GM19240 (cell line): ENCODE measurements around the gene GDF15.

Source experiments
- DNase-seq: peaks from one replicate; pipeline ENCODE4 v3.0.0; 2011; ENCODE audit warnings: low spot score; ENCODE audit not compliant: insufficient read length

Gene GDF15

GRCh38 chr19:18418483-18419194 lies 32.7 kb downstream of the GDF15 start:
- no peak for DNase-seq

GRCh38 chr19:18419195-18419698 lies 33.3 kb downstream of the GDF15 start, which contains the start of gene SSBP4:
TSS of gene SSBP4 (plus strand) at chr19:18419398. CDS start at chr19:18419649, 251 bp downstream.
- DNase-seq = no peak

DNA sequence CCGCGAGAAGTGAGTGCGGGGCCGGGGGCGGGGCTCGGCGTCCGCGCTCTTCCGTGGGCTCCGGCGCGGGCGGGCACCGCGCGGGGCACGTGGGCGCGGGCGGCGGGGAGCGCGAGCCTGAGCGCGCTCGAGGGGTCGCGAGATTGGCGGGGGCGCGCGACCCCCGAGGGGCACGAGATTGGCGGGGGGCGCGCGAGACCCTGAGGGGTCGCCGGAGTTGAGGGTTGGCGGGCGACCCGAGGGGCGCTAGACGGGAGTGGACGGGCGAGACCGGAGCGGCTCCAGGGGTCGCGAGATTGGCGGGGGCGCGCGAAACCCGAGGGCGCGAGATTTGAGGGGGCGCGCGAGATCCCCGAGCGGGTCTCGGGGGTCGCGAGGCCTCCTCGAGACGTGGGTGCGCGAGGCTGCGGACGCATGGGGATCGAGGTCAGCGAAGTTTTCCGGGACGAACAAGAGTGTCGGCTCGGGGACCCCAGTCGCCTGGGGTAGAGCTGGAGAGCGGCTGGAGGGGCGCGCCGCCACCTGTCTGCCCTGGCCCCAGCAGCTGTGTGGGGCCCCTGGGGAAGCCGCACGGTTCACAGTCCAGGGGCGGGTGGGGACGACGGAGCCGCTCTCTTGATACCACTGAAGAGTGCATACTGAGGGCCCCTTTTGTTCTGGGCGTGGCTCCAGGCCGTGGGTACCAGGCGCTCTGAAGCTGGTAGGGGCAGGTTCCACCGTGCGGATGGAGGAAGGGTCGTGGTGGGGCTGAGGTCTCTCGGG lies 33.9 kb downstream of the GDF15 start:
- no peak for DNase-seq

- no peak for DNase-seq
Observed at GRCh38 chr19:18420930-18421329, 35.0 kb downstream of the GDF15 start.

- DNase-seq = no peak
Observed at GRCh38 chr19:18421371-18421959, 35.5 kb downstream of the GDF15 start.

DNA sequence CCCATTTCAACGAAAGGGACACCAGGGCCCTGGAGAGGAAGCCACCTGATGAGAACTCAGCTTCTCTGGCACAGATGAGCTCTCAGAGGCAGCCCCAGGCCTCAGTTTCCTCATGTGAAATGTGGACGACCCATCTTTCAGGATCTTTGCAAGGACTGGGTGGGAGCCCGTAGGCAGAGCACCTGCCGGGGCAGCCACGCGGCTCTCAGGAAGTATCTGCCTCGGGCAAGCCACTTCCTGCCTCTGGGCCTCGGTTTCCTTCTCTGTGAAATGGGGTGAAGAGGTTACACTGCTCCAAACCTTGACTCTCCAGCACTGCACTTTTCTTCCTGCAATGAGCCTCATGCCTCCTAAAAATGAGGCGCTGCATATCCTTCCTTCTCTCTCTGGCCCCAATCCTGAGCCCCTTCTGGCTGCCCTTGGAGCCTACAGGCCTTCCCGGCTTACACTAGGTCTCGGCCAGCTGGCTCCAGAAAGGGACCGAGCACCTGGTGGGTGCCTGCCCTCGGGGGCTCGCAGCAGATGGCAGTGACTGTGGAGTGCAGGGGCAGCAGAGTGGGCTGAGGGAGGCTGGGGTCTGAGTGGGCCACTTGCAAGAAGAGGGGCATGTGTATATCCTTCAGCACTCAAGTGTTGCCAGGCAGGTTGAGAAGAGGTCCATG lies 36.7 kb downstream of the GDF15 start:
- DNase-seq = no peak

GRCh38 chr19:18423258-18424020 lies 37.5 kb downstream of the GDF15 start:
- no peak for DNase-seq

GRCh38 chr19:18424122-18424889 lies 38.3 kb downstream of the GDF15 start:
- DNase-seq = no peak

DNA sequence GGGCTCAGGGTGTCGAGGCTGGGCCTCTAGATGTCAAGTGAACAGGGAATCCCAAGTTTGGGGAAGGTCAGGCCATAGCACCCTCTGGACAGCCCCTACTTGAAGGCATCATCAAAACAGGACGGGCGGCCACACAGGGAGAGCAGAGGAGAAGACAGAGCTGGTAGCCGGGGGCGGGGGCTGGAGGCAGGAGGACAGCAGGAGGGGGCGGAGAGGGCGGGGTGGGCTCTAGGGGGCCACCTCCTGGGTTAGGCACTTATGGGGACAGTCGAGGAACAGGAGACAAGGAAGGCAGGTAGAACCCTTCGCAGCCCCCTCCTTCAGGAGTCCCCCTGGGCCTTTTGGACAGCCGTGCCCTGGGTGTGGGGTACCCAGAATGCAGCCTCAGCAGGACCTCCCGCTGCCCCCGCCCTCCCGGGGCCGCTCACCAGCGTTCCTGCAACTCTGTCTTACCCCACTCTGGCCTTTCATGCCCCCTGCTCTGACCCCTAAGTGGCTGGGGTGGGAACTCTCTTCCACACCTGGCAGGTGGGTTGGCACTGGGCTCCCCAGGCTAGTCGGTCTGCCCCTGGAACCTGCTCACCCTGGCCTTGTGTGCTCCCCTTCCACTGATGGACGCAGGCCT lies 39.0 kb downstream of the GDF15 start:
- no peak for DNase-seq

DNA sequence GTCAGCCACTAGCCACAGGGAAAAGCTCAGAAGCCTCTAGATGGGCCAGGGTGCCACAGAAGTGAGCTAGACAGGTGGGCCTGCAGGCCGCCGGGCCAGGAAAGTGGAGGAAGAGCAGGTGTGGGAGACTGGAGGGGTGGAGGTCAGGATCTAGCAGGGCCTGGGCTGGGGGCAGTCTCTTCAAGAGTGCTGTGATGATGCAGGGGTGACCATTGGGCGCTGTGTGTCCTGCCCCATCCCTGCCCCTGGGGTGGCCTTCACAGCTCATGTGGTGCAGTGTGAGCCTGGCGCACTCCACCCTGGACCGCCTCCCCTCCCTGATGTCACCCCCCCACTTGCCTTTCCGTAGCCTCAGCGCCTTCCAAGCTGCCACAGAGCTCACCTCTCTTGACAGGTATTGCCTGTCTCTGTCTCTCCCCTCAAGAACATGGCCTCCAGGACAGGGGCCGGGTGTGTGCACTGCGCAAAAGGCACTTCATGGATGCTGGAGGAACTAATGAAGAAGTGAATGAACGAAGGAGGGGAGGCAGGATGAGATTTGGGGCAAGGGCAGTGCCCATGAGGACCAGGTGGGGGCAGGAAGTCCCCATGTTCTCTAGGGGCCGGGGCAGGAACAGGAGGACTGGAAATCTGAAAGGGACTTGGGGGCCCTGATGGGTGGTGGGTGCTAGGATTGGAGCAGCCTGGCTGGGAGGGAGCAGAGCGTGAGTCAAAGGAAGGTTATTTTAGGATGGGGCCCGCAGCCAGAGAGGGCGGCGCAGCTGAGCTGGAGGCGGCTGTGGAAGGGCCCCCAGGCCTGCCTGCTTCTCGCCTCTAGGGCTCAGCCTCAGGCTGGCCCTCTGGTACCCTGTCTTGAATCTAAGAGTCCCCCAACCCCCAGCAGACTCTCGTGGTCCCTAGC lies 39.8 kb downstream of the GDF15 start:
- DNase-seq = no peak

GRCh38 chr19:18426416-18426767 lies 40.4 kb downstream of the GDF15 start:
- DNase-seq = no peak

GRCh38 chr19:18427080-18427742 lies 41.3 kb downstream of the GDF15 start:
- DNase-seq = no peak

GRCh38 chr19:18427743-18428113 lies 41.8 kb downstream of the GDF15 start:
- no peak for DNase-seq

DNA sequence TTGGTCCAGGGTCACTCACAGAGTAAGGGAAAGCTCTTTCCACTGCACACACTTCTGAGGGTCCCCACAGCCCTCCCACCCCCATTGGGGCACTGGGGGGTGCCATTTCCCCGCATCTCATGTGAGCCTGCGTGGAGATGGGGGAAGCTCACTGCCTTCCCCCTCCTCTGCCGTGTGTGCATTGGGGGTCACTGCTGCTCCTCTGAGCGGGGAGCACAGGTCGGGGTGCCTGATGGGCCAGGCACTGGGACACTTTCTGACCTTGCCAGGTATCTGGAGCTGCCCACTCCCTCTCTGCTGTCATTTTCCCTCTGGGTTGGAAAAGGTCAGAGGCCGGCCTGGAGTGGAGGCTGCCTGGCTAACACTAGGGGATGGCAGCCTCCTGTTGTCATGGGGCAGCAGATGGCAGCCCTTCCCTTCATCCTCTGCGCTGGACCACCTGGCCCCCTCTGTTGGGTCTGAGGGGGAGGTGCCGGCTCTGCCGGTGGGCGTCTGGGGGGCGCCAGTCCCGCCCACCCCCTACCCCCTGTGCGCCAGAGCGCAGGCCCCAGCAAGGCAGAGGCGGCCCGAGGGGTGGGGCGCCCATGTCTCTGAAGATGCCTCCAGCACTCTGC lies 42.3 kb downstream of the GDF15 start:
- no peak for DNase-seq

GRCh38 chr19:18428787-18429674 lies 43.1 kb downstream of the GDF15 start:
- no peak for DNase-seq

GRCh38 chr19:18429717-18430416 lies 43.9 kb downstream of the GDF15 start:
- no peak for DNase-seq
